Testis (tissue), 3 donors: ENCODE data around the gene SEC61B. TPM values are rescaled to one million over a fixed set of nuclear protein-coding genes. Genes with fewer than 3 reads are reported as not detected.
"Not testable (repeated sequence)": the region's sequence is repeated elsewhere in the genome, so short reads cannot be mapped to it uniquely, and the experiment has no call there.

Experiments used
- DNase-seq: peaks from one replicate; pipeline ENCODE4 v3.0.0-alpha.2; 2019
- H3K27ac ChIP-seq, 2 donors: fragments of 200-600 bp; sonication (generic); one replicate each; pipeline ENCODE4 v1.5.1; 2019
- H3K27me3 ChIP-seq: fragments of 200-600 bp; sonication (generic); one replicate; pipeline ENCODE4 v1.5.1; 2019
- H3K36me3 ChIP-seq: fragments of 200-600 bp; sonication (generic); one replicate; pipeline ENCODE4 v1.5.1; 2017; ENCODE audit warnings: low read depth; ENCODE audit errors: missing control alignments
- H3K4me1 ChIP-seq: fragments of 200-600 bp; sonication (generic); one replicate; pipeline ENCODE4 v1.5.1; 2019
- H3K4me3 ChIP-seq, 2 donors: fragments of 200-600 bp; sonication (generic); one replicate each; pipeline ENCODE4 v1.5.1; 2017 to 2019
- H3K9me3 ChIP-seq: fragments of 200-600 bp; sonication (generic); one replicate; pipeline ENCODE4 v1.5.1; 2017
- CTCF ChIP-seq, 3 experiments: fragments of 450-650 bp in 2 of 3; fragments of 200-600 bp in 1 of 3; sonication (generic) in 1 of 3; IDR thresholded peaks; one replicate each; pipeline ENCODE4 v1.5.1; 2016 to 2019; ENCODE audit warnings: antibody characterized with exemption in 3 of 3, mild to moderate bottlenecking in 2 of 3, moderate library complexity in 1 of 3
- POLR2A ChIP-seq: fragments of 450-650 bp; IDR thresholded peaks from one replicate; pipeline ENCODE4 v1.6.1; 2017; ENCODE audit warnings: antibody characterized with exemption, mild to moderate bottlenecking, moderate library complexity
- WGBS, 2 donors: methylation state at CpG; one replicate each; pipeline ENCODE4 v1.1.5; 2018; 5-methylcytosine and 5-hydroxymethylcytosine counted together
- intact Hi-C: fragments of 100-400 bp; cut with DNase I; formaldehyde crosslinking; loops from one replicate; pipeline ENCODE4 v1.15.1; 2023; ENCODE audit warnings: low total_unique reads
- polyA plus RNA-seq: library from polyadenylated mRNA; stranded (reverse); fragments of 350-450 nt; fragmentation: Illumina TruSeq; extraction: RNeasy Lipid Tissue Mini Kit (QIAGEN cat#74804); gene quantifications from one replicate; pipeline ENCODE4 v1.2.3, GENCODE V29; 2014; ENCODE audit warnings: low read depth, low replicate concordance; ENCODE audit not compliant: insufficient read depth
- total RNA-seq, 2 donors: library from RNA; depleted of rRNA; stranded (reverse); fragments of >200 nt; gene quantifications; one replicate each; pipeline ENCODE4 v1.2.3, GENCODE V29; 2016

Gene SEC61B
- total and polyA plus RNA-seq, 3 donors from 2014 or later = 78.3 to 145 (median 91.7) TPM

- Histone ChIP-seq H3K27ac (no peak overlapping the region), H3K36me3 (no peaks in the 10 kb centered on the region)
- intact Hi-C loops = no loop called here
Measured at GRCh38 chr9:99235069-99235468, 13.0 kb downstream of the SEC61B start.

GRCh38 chr9:99235926-99236634 lies 14.0 kb downstream of the SEC61B start:
- TF ChIP-seq POLR2A = no peak
- no peak for TF ChIP-seq CTCF (IDR thresholded peaks at IDR 0.05)
- H3K27me3 ChIP-seq = no peaks in the 10 kb centered on the region
- intact Hi-C loops = no loop called here
- H3K27ac ChIP-seq = no peak overlapping the region
- no peaks in the 10 kb centered on the region for H3K4me1 ChIP-seq
- no peak for DNase-seq
- H3K4me3 ChIP-seq = no peak overlapping the region
- H3K36me3 ChIP-seq = no peaks in the 10 kb centered on the region
- WGBS, 2 donors = 84 to 90% methylated on average over 7 of the region's 7 CpGs
- H3K9me3 ChIP-seq = no peaks in the 10 kb centered on the region

More at GRCh38 chr9:99235069-99235468, 13.0 kb downstream of the SEC61B start:
- no peak overlapping the region for H3K4me3 ChIP-seq
- no peaks in the 10 kb centered on the region for H3K4me1 ChIP-seq
- no peak for DNase-seq
- H3K9me3 ChIP-seq = no peaks in the 10 kb centered on the region
- TF ChIP-seq POLR2A = no peak
- TF ChIP-seq CTCF (IDR thresholded peaks at IDR 0.05) = no peak
- no peaks in the 10 kb centered on the region for H3K27me3 ChIP-seq

- no peak overlapping the region for H3K4me3 ChIP-seq
- H3K27ac ChIP-seq = no peak overlapping the region
- TF ChIP-seq POLR2A = no peak
- TF ChIP-seq CTCF (IDR thresholded peaks at IDR 0.05) = no peak
- no peaks in the 10 kb centered on the region for H3K4me1 ChIP-seq
- H3K27me3 ChIP-seq = no peaks in the 10 kb centered on the region
- no peaks in the 10 kb centered on the region for H3K36me3 ChIP-seq
- H3K9me3 ChIP-seq = no peaks in the 10 kb centered on the region
- no peak for DNase-seq
- intact Hi-C loops = no loop called here
Measured at GRCh38 chr9:99237356-99237755, 15.3 kb downstream of the SEC61B start.

- intact Hi-C loops, H3K27me3 ChIP-seq, H3K27ac ChIP-seq, H3K4me1 ChIP-seq, DNase-seq, H3K4me3 ChIP-seq, H3K9me3 ChIP-seq, H3K36me3 ChIP-seq: not testable (repeated sequence)
- 95 to 97% methylated on average over 4 of the region's 4 CpGs for WGBS, 2 donors
Measured at GRCh38 chr9:99237849-99238248, 15.8 kb downstream of the SEC61B start.

- no peaks in the 10 kb centered on the region for H3K4me1 ChIP-seq
- TF ChIP-seq POLR2A (no peak), CTCF (IDR thresholded peaks at IDR 0.05) (no peak)
- DNase-seq = no peak
- H3K36me3 ChIP-seq = no peaks in the 10 kb centered on the region
- intact Hi-C loops = no loop called here
- no peak overlapping the region for H3K27ac ChIP-seq
- no peak overlapping the region for H3K4me3 ChIP-seq
- no peaks in the 10 kb centered on the region for H3K27me3 ChIP-seq
- H3K9me3 ChIP-seq = no peaks in the 10 kb centered on the region
Measured at GRCh38 chr9:99238331-99238730, 16.2 kb downstream of the SEC61B start.
